Neural progenitor cell (in vitro differentiated cells): ENCODE data around the gene FAM219A. TPM values are rescaled to one million over a fixed set of nuclear protein-coding genes. Genes with fewer than 3 reads are reported as not detected.

Experiments used
- DNase-seq: peaks from one replicate; pipeline ENCODE4 v3.0.0-alpha.2; 2016; ENCODE audit warnings: low spot score
- H2AFZ ChIP-seq: fragments of 200-600 bp; sonication (generic); replicated peaks from 2 replicates; pipeline ENCODE4 v1.6.1; 2016; ENCODE audit warnings: antibody characterized with exemption
- H3F3A ChIP-seq: fragments of 200-600 bp; sonication (generic); 2 replicates; pipeline ENCODE4 v1.6.1; 2016; ENCODE audit warnings: antibody characterized with exemption, low read depth
- H3K27ac ChIP-seq: fragments of 200-600 bp; sonication (generic); 2 replicates; pipeline ENCODE4 v1.5.1; 2016; ENCODE audit warnings: mild to moderate bottlenecking
- H3K27me3 ChIP-seq: fragments of 200-600 bp; sonication (generic); 2 replicates; pipeline ENCODE4 v1.6.1; 2016; ENCODE audit warnings: mild to moderate bottlenecking, moderate library complexity
- H3K36me3 ChIP-seq: fragments of 200-600 bp; sonication (generic); 2 replicates; pipeline ENCODE4 v1.5.1; 2016
- H3K4me1 ChIP-seq: fragments of 200-600 bp; sonication (generic); 2 replicates; pipeline ENCODE4 v1.6.1; 2016; ENCODE audit warnings: mixed run types
- H3K4me2 ChIP-seq: fragments of 200-600 bp; sonication (generic); 2 replicates; pipeline ENCODE4 v1.6.1; 2016
- H3K4me3 ChIP-seq: fragments of 200-600 bp; sonication (generic); 2 replicates; pipeline ENCODE4 v1.5.1; 2016
- H3K79me2 ChIP-seq: fragments of 200-600 bp; sonication (generic); 2 replicates; pipeline ENCODE4 v1.6.1; 2016; ENCODE audit warnings: low read depth
- H3K9ac ChIP-seq: fragments of 200-600 bp; sonication (generic); 2 replicates; pipeline ENCODE4 v1.6.1; 2016
- H3K9me3 ChIP-seq: fragments of 200-600 bp; sonication (generic); 2 replicates; pipeline ENCODE4 v1.5.1; 2016; ENCODE audit warnings: low read depth
- H4K20me1 ChIP-seq: fragments of 200-600 bp; sonication (generic); 2 replicates; pipeline ENCODE4 v1.6.1; 2016; ENCODE audit warnings: low read depth
- H3K27ac Mint-ChIP-seq: 3 replicates; pipeline ENCODE4 v1.8.0; 2021; ENCODE audit warnings: mixed read lengths
- H3K27me3 Mint-ChIP-seq: 2 replicates; pipeline ENCODE4 v1.8.0; 2022; ENCODE audit warnings: low read depth, mild to moderate bottlenecking, inconsistent platforms, moderate library complexity, mixed read lengths; ENCODE audit not compliant: insufficient read depth
- H3K36me3 Mint-ChIP-seq: 3 replicates; pipeline ENCODE4 v1.8.0; 2021; ENCODE audit warnings: mixed read lengths
- H3K4me1 Mint-ChIP-seq: 3 replicates; pipeline ENCODE4 v1.8.0; 2021; ENCODE audit warnings: mixed read lengths
- H3K4me3 Mint-ChIP-seq: 3 replicates; pipeline ENCODE4 v1.8.0; 2021; ENCODE audit warnings: mild to moderate bottlenecking, moderate library complexity, mixed read lengths
- H3K9me3 Mint-ChIP-seq: 3 replicates; pipeline ENCODE4 v1.8.0; 2020; ENCODE audit warnings: mixed read lengths
- EZH2 ChIP-seq: fragments of 200-600 bp; sonication (generic); IDR thresholded peaks from 2 replicates; pipeline ENCODE4 v1.6.1; 2017; ENCODE audit warnings: antibody characterized with exemption, mild to moderate bottlenecking, moderate library complexity
- EZH2phosphoT487 ChIP-seq: fragments of 200-600 bp; sonication (generic); IDR thresholded peaks from 2 replicates; pipeline ENCODE4 v1.6.1; 2017; ENCODE audit warnings: antibody characterized with exemption
- total RNA-seq: library from RNA; depleted of rRNA; stranded (reverse); fragments of >200 nt; gene quantifications from 2 replicates; pipeline ENCODE4 v1.2.3, GENCODE V29; 2015; ENCODE audit warnings: low replicate concordance
- TF ChIP-seq, protein P1 (sequence below): fragments of 200-600 bp; sonication (generic); IDR thresholded peaks from 2 replicates; pipeline ENCODE4 v1.5.1; 2017; ENCODE audit warnings: antibody characterized with exemption, mild to moderate bottlenecking

FAM219A gene
- total RNA-seq, 1 donor from 2014 or later = 4.2 TPM

DNA sequence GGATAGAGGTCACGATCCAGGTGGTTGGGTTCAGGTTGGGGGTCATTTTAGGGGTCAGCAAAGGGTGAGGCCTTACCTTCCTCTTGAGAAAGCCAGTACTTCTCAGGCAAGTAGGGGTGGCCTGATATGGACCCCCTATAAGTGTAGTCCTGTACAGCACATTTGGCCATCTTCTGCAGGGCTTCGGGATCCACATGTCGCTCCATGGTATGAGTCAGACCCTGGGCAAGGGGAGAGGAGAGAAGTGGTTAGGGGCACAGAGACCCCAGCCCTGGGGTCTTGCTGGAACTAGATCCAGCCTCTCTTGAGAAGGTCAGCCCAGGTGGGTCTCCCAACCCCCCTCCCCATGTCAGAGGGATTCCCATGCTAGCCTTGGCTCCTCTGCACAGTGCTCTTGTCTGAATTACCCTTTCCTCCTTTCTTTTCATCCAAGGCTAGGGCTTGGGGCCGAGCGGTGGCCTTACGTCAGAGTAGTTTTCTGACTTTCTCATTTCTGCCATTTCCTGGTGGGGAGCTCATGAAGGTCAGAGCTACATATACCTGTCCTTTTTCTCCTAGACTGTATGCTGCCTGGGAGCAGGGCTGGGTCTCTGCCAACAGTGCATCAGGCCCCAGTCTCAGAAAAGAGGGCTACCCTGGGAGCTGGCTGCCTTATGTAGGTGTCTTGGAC, 72.7 kb downstream of the FAM219A start:
- Mint-ChIP-seq H3K4me3 (no peak overlapping the region), H3K36me3 (no peaks in the 10 kb centered on the region), H3K9me3 (no peaks in the 10 kb centered on the region), H3K4me1 (peaks cover 10% of the 10 kb centered on the region), H3K27me3 (peaks cover 20% of the 10 kb centered on the region), H3K27ac (no peak overlapping the region)
- no peaks in the 10 kb centered on the region for H3K4me1 ChIP-seq
- TF ChIP-seq EZH2phosphoT487 = no peak
- TF ChIP-seq, protein P1, sequence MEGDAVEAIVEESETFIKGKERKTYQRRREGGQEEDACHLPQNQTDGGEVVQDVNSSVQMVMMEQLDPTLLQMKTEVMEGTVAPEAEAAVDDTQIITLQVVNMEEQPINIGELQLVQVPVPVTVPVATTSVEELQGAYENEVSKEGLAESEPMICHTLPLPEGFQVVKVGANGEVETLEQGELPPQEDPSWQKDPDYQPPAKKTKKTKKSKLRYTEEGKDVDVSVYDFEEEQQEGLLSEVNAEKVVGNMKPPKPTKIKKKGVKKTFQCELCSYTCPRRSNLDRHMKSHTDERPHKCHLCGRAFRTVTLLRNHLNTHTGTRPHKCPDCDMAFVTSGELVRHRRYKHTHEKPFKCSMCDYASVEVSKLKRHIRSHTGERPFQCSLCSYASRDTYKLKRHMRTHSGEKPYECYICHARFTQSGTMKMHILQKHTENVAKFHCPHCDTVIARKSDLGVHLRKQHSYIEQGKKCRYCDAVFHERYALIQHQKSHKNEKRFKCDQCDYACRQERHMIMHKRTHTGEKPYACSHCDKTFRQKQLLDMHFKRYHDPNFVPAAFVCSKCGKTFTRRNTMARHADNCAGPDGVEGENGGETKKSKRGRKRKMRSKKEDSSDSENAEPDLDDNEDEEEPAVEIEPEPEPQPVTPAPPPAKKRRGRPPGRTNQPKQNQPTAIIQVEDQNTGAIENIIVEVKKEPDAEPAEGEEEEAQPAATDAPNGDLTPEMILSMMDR = no peak
- TF ChIP-seq EZH2 = no peak
- no peak overlapping the region for H3K4me2 ChIP-seq
- H2AFZ ChIP-seq = no peak overlapping the region
- DNase-seq = no peak
- no peaks in the 10 kb centered on the region for H3K36me3 ChIP-seq
- no peaks in the 10 kb centered on the region for H3K9me3 ChIP-seq
- peaks cover 51% of the 10 kb centered on the region for H3K27me3 ChIP-seq
- H3F3A ChIP-seq = peaks cover 6% of the 10 kb centered on the region
- no peak overlapping the region for H3K9ac ChIP-seq
- H3K79me2 ChIP-seq = no peaks in the 10 kb centered on the region
- no peak overlapping the region for H3K4me3 ChIP-seq
- peaks cover 7% of the 10 kb centered on the region for H4K20me1 ChIP-seq
- H3K27ac ChIP-seq = no peak overlapping the region

DNA sequence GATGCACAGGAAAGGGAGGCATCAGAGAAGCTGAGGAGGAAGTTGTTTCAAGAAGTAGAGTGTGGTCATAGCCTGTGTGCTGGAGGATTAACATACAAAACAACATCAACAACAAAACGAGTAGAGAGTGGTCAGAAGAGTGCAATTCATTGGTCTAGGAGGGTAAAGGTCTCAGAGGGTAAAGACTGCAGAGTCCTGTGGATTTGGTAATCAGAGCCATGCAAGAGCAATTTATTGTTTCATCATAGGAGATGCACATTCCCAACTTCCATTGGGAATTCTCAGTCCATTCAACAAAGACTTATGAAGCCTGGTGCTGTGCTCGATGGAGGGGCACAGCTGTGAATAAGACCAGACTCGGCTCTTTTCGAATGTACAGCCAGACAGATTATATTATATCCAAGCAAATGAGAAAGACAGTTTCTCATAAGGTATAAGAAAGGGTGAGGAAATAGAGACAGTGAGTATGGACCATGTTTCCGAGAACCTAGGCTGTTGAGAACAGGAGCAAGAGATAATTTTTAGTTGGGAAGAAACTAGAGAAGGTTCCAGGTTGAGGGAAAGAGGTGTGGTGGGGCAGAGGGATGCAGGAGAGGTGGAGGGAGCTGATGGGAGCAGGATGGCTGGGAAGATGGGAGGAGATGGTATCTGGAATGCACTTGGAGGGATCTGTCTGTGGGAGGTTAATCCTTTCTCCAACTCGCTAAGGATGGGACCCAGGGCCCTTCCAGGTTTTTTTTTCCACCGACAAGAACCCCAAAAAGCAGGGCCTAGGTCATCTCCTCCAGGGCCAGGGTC, 73.8 kb downstream of the FAM219A start:
- Mint-ChIP-seq H3K9me3 (peaks cover 2% of the 10 kb centered on the region), H3K27me3 (peaks cover 29% of the 10 kb centered on the region), H3K4me3 (no peak overlapping the region), H3K4me1 (peaks cover 19% of the 10 kb centered on the region), H3K27ac (peak overlapping the region; percentile 42), H3K36me3 (no peaks in the 10 kb centered on the region)
- no peaks in the 10 kb centered on the region for H3K79me2 ChIP-seq
- peaks cover 7% of the 10 kb centered on the region for H4K20me1 ChIP-seq
- H3K9ac ChIP-seq = no peak overlapping the region
- DNase-seq = no peak
- H2AFZ ChIP-seq = no peak overlapping the region
- no peaks in the 10 kb centered on the region for H3K9me3 ChIP-seq
- peaks cover 13% of the 10 kb centered on the region for H3F3A ChIP-seq
- H3K4me1 ChIP-seq = peaks cover 7% of the 10 kb centered on the region
- H3K36me3 ChIP-seq = no peaks in the 10 kb centered on the region
- H3K4me2 ChIP-seq = no peak overlapping the region
- H3K27me3 ChIP-seq = peaks cover 54% of the 10 kb centered on the region
- H3K4me3 ChIP-seq = no peak overlapping the region
- H3K27ac ChIP-seq = no peak overlapping the region
- TF ChIP-seq, protein P1 = no peak
- TF ChIP-seq EZH2phosphoT487 (no peak), EZH2 (no peak)

DNA sequence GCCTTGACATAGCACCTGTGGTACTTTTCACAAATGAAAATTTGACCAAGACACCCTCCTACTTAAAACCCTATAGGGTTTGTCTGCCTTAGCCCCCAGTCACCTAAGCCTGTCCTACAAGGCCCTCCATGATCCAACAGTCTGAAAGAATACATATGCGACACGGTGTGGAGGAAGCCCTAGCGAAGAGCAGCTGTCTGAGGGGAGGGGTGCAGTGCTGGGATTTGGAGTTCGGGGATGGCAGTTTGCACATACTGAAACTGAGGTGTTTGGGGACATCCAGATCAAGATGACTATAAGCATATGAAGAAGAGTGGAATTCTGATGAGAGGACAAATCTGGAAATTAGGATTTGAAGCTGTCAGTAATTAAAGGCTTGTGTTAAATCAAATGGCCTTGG, 74.5 kb downstream of the FAM219A start:
- Histone ChIP-seq H3K36me3 (no peaks in the 10 kb centered on the region), H3K4me1 (peaks cover 7% of the 10 kb centered on the region), H3K79me2 (no peaks in the 10 kb centered on the region), H3K9me3 (no peaks in the 10 kb centered on the region), H4K20me1 (peaks cover 7% of the 10 kb centered on the region), H3K4me2 (no peak overlapping the region), H2AFZ (no peak overlapping the region), H3K27ac (no peak overlapping the region), H3K4me3 (no peak overlapping the region), H3K27me3 (peaks cover 61% of the 10 kb centered on the region), H3F3A (peaks cover 13% of the 10 kb centered on the region), H3K9ac (no peak overlapping the region)
- Mint-ChIP-seq H3K4me1 (peaks cover 24% of the 10 kb centered on the region), H3K27me3 (peaks cover 34% of the 10 kb centered on the region), H3K27ac (no peak overlapping the region), H3K9me3 (peaks cover 2% of the 10 kb centered on the region), H3K4me3 (no peak overlapping the region), H3K36me3 (no peaks in the 10 kb centered on the region)
- no peak for DNase-seq
- TF ChIP-seq EZH2 (no peak), EZH2phosphoT487 (no peak)
- TF ChIP-seq, protein P1 = no peak
